GM12892 (cell line): ENCODE measurements around the gene ZNF334.

Source experiments
- POLR2A ChIP-seq: IDR thresholded peaks from 2 replicates; pipeline ENCODE4 v1.6.1; 2011; ENCODE audit warnings: low read depth, low read length, control low read depth
- POLR2AphosphoS5 ChIP-seq: IDR thresholded peaks from 2 replicates; pipeline ENCODE4 v1.6.1; 2011; ENCODE audit warnings: low read depth, low read length, control low read depth

- TF ChIP-seq POLR2A: no peak
- no peak for TF ChIP-seq POLR2AphosphoS5
Measured at GRCh38 chr20:46482864-46483263, 30.5 kb downstream of the ZNF334 start.
